GM19193 (cell line): ENCODE results near the gene ATP4B.

ENCODE experiments used
- POLR2A ChIP-seq: IDR thresholded peaks from 4 replicates; pipeline ENCODE4 v1.6.1; 2011; ENCODE audit not compliant: insufficient read depth, insufficient read length; ENCODE audit errors: extremely low read depth

The ATP4B gene

GRCh38 chr13:113664751-113665596, 7.0 kb upstream of the ATP4B start:
- no peak for TF ChIP-seq POLR2A

- TF ChIP-seq POLR2A, result no peak
These were observed 5.9 kb upstream of the ATP4B start for GRCh38 chr13:113663934-113664333.

GRCh38 chr13:113661509-113661908, 3.5 kb upstream of the ATP4B start:
- no peak for TF ChIP-seq POLR2A

GRCh38 chr13:113660066-113660465, 2.1 kb upstream of the ATP4B start:
- no peak for TF ChIP-seq POLR2A

GRCh38 chr13:113659337-113659736, 1.3 kb upstream of the ATP4B start:
- TF ChIP-seq POLR2A, result no peak

GRCh38 chr13:113658836-113659235, 838 bp upstream of the ATP4B start:
- TF ChIP-seq POLR2A, result no peak

- no peak for TF ChIP-seq POLR2A
These were observed 947 bp downstream of the ATP4B start for GRCh38 chr13:113656831-113657671.

- no peak for TF ChIP-seq POLR2A
These were observed 1.9 kb downstream of the ATP4B start for GRCh38 chr13:113656003-113656588.

GRCh38 chr13:113655346-113656002, 2.5 kb downstream of the ATP4B start:
- no peak for TF ChIP-seq POLR2A

- no peak for TF ChIP-seq POLR2A
These were observed 3.2 kb downstream of the ATP4B start for GRCh38 chr13:113654591-113655345.

GRCh38 chr13:113654175-113654560, 3.8 kb downstream of the ATP4B start:
- TF ChIP-seq POLR2A, result no peak

GRCh38 chr13:113653264-113654174, 4.5 kb downstream of the ATP4B start:
- no peak for TF ChIP-seq POLR2A
